SIG-M5 treated with dmso at 0.1 percent for 504 hours (cell line): Measurements from ENCODE around the gene DLGAP1.
A peak's percentile ranks its signal among the peaks of the same experiment; 100 is the strongest.

Experiments
- DNase-seq: peaks from one replicate; lab custom pipeline; 2025; ENCODE audit not compliant: unreplicated experiment; lab: John Stamatoyannopoulos, UW

The DLGAP1 gene

GRCh38 chr18:3793111-3793510 is 662.0 kb downstream of the DLGAP1 start:
- no peak for DNase-seq

- DNase-seq = no peak
Measured at GRCh38 chr18:3792711-3793110, 662.4 kb downstream of the DLGAP1 start.

GRCh38 chr18:3791238-3791637 is 663.9 kb downstream of the DLGAP1 start:
- no peak for DNase-seq

GRCh38 chr18:3790703-3791102 is 664.4 kb downstream of the DLGAP1 start:
- DNase-seq = no peak

GRCh38 chr18:3789525-3789924 is 665.6 kb downstream of the DLGAP1 start:
- no peak for DNase-seq

- DNase-seq = no peak
Measured at GRCh38 chr18:3784949-3785348, 670.2 kb downstream of the DLGAP1 start.

- DNase-seq = no peak
Measured at GRCh38 chr18:3782901-3783300, 672.2 kb downstream of the DLGAP1 start.

GRCh38 chr18:3777719-3778118 is 677.4 kb downstream of the DLGAP1 start:
- no peak for DNase-seq

GRCh38 chr18:3777122-3777521 is 678.0 kb downstream of the DLGAP1 start:
- DNase-seq = no peak

- no peak for DNase-seq
Measured at GRCh38 chr18:3775996-3776395, 679.1 kb downstream of the DLGAP1 start.

GRCh38 chr18:3773303-3773702 is 681.8 kb downstream of the DLGAP1 start:
- DNase-seq = no peak

GRCh38 chr18:3771121-3771971 is 683.8 kb downstream of the DLGAP1 start:
- peak; percentile 88 for DNase-seq

GRCh38 chr18:3761266-3761665 is 693.8 kb downstream of the DLGAP1 start:
- DNase-seq = no peak

- peak; percentile 26 for DNase-seq
Measured at GRCh38 chr18:3760741-3761140, 694.4 kb downstream of the DLGAP1 start.

GRCh38 chr18:3759099-3759498 is 696.0 kb downstream of the DLGAP1 start:
- DNase-seq = no peak

- DNase-seq = no peak
Measured at GRCh38 chr18:3758531-3758930, 696.6 kb downstream of the DLGAP1 start.

- no peak for DNase-seq
Measured at GRCh38 chr18:3757361-3757760, 697.7 kb downstream of the DLGAP1 start.

- DNase-seq = no peak
Measured at GRCh38 chr18:3753106-3753505, 702.0 kb downstream of the DLGAP1 start.

GRCh38 chr18:3748086-3748485 is 707.0 kb downstream of the DLGAP1 start:
- DNase-seq = no peak

- peak; percentile 97 for DNase-seq
Measured at GRCh38 chr18:3747176-3747973, 707.7 kb downstream of the DLGAP1 start.

GRCh38 chr18:3742541-3742940 is 712.6 kb downstream of the DLGAP1 start:
- DNase-seq = no peak

GRCh38 chr18:3741333-3741732 is 713.8 kb downstream of the DLGAP1 start:
- no peak for DNase-seq
